GM19324 (cell line): Measurements from ENCODE around the gene RER1.

Experiments used
- ATAC-seq: cut with Tn5 transposase; IDR thresholded peaks from one replicate; pipeline ENCODE4 v1.9.1; 2021; ENCODE audit warnings: mild to moderate bottlenecking, moderate library complexity; ENCODE audit not compliant: unreplicated experiment, low FRiP score

Gene RER1

GRCh38 chr1:2404890-2405511, 13.4 kb downstream of the RER1 start:
- ATAC-seq = no peak

GRCh38 chr1:2405588-2406295, 14.1 kb downstream of the RER1 start:
- no peak for ATAC-seq

- ATAC-seq = no peak
Observed at GRCh38 chr1:2406451-2407041, 14.9 kb downstream of the RER1 start.

- no peak for ATAC-seq
Observed at GRCh38 chr1:2407166-2407990, 15.7 kb downstream of the RER1 start.

GRCh38 chr1:2407991-2408275, 16.3 kb downstream of the RER1 start:
- no peak for ATAC-seq

- ATAC-seq = no peak
Observed at GRCh38 chr1:2408456-2408855, 16.8 kb downstream of the RER1 start.

GRCh38 chr1:2408859-2409276, 17.2 kb downstream of the RER1 start:
- no peak for ATAC-seq

GRCh38 chr1:2409745-2410144, 18.1 kb downstream of the RER1 start:
- ATAC-seq = no peak

GRCh38 chr1:2411801-2412394, 20.3 kb downstream of the RER1 start:
- peak; percentile 39 for ATAC-seq

GRCh38 chr1:2412395-2412772, 20.7 kb downstream of the RER1 start, which contains the start of gene PEX10:
PEX10 (minus strand) TSS chr1:2412564; CDS start chr1:2412502, 62 bp downstream.
- ATAC-seq = peak; percentile 87

GRCh38 chr1:2412773-2413494, 21.3 kb downstream of the RER1 start:
- ATAC-seq = peak; percentile 26

GRCh38 chr1:2413495-2414296, 22.1 kb downstream of the RER1 start:
- ATAC-seq = no peak

GRCh38 chr1:2414297-2414958, 22.8 kb downstream of the RER1 start:
- no peak for ATAC-seq

GRCh38 chr1:2415337-2415736, 23.7 kb downstream of the RER1 start:
- no peak for ATAC-seq

- no peak for ATAC-seq
Observed at GRCh38 chr1:2415801-2416208, 24.2 kb downstream of the RER1 start.

- no peak for ATAC-seq
Observed at GRCh38 chr1:2416403-2416802, 24.8 kb downstream of the RER1 start.

GRCh38 chr1:2417083-2417832, 25.6 kb downstream of the RER1 start:
- ATAC-seq = no peak

- no peak for ATAC-seq
Observed at GRCh38 chr1:2417833-2418225, 26.2 kb downstream of the RER1 start.
